Putamen (tissue), 1 donor: Measurements from ENCODE around the gene SLC39A8.

Experiments used
- DNase-seq: peaks from one replicate; pipeline ENCODE4 v3.0.0-alpha.2; 2016; ENCODE audit warnings: low spot score

The SLC39A8 gene

GRCh38 chr4:102230194-102230593, 115.1 kb downstream of the SLC39A8 start:
- peak; percentile 24 for DNase-seq

- DNase-seq = no peak
These were observed 117.9 kb downstream of the SLC39A8 start for GRCh38 chr4:102227388-102227787.

- no peak for DNase-seq
These were observed 121.8 kb downstream of the SLC39A8 start for GRCh38 chr4:102223461-102223860.

- DNase-seq = no peak
These were observed 122.4 kb downstream of the SLC39A8 start for GRCh38 chr4:102222838-102223409.

- DNase-seq = no peak
These were observed 126.2 kb downstream of the SLC39A8 start for GRCh38 chr4:102219129-102219528.

GRCh38 chr4:102218656-102219055, 126.6 kb downstream of the SLC39A8 start:
- DNase-seq = no peak

- no peak for DNase-seq
These were observed 127.4 kb downstream of the SLC39A8 start for GRCh38 chr4:102217775-102218355.

- no peak for DNase-seq
These were observed 127.9 kb downstream of the SLC39A8 start for GRCh38 chr4:102217345-102217744.

- DNase-seq = no peak
These were observed 128.6 kb downstream of the SLC39A8 start for GRCh38 chr4:102216666-102217065.

- no peak for DNase-seq
These were observed 132.3 kb downstream of the SLC39A8 start for GRCh38 chr4:102213031-102213430.
